DND-41 (cell line): ENCODE results near the gene TMEM186.

Experiments
- ATAC-seq: fragments of 200-7000 bp; cut with Tn5 transposase; 3 replicates; pipeline ENCODE4 v1.9.1; 2021; ENCODE audit warnings: low read depth; ENCODE audit not compliant: insufficient read depth
- DNase-seq: peaks from one replicate; pipeline ENCODE4 v3.0.0-alpha.2; 2020
- H2AFZ ChIP-seq: 2 replicates; pipeline ENCODE4 v1.6.0; 2012; ENCODE audit warnings: low read depth, low read length
- H3K27ac ChIP-seq: 2 replicates; pipeline ENCODE4 v1.5.1; 2012; ENCODE audit warnings: low read length, inconsistent platforms
- H3K27me3 ChIP-seq: fragments of 200-600 bp; sonication (generic); 2 replicates; pipeline ENCODE4 v1.6.0; 2012; ENCODE audit warnings: low read length, mild to moderate bottlenecking, inconsistent platforms; ENCODE audit not compliant: insufficient read depth, poor library complexity
- H3K36me3 ChIP-seq: 2 replicates; pipeline ENCODE4 v1.5.1; 2012; ENCODE audit warnings: low read length, inconsistent platforms; ENCODE audit not compliant: insufficient read depth
- H3K4me1 ChIP-seq: 2 replicates; pipeline ENCODE4 v1.5.1; 2012; ENCODE audit warnings: mild to moderate bottlenecking, low read length; ENCODE audit not compliant: insufficient read depth
- H3K4me2 ChIP-seq: 2 replicates; pipeline ENCODE4 v1.6.0; 2012; ENCODE audit warnings: mild to moderate bottlenecking, moderate library complexity, low read length, inconsistent platforms; ENCODE audit not compliant: insufficient read depth
- H3K4me3 ChIP-seq, 2 experiments: fragments of 200-600 bp in 1 of 2; shearing (Covaris generic) in 1 of 2; 2 replicates each; pipeline ENCODE4 v1.5.1; 2012 to 2016; ENCODE audit warnings: inconsistent platforms in 2 of 2, low read length in 2 of 2, mild to moderate bottlenecking in 2 of 2, low read depth in 1 of 2, moderate library complexity in 1 of 2
- H3K79me2 ChIP-seq: 2 replicates; pipeline ENCODE4 v1.6.0; 2012; ENCODE audit warnings: low read length, inconsistent platforms; ENCODE audit not compliant: insufficient read depth
- H3K9ac ChIP-seq: 2 replicates; pipeline ENCODE4 v1.6.0; 2012; ENCODE audit warnings: low read depth, mild to moderate bottlenecking, inconsistent platforms, low read length, moderate library complexity
- H3K9me3 ChIP-seq: 2 replicates; pipeline ENCODE4 v1.5.1; 2012; ENCODE audit warnings: low read length, moderate library complexity, mild to moderate bottlenecking, inconsistent platforms; ENCODE audit not compliant: insufficient read depth, severe bottlenecking
- H4K20me1 ChIP-seq: 2 replicates; pipeline ENCODE4 v1.6.0; 2012; ENCODE audit warnings: low read length; ENCODE audit not compliant: insufficient read depth
- EZH2 ChIP-seq: IDR thresholded peaks from 3 replicates; pipeline ENCODE4 v1.6.1; 2012; ENCODE audit warnings: borderline replicate concordance, low read depth, mild to moderate bottlenecking, moderate library complexity, low read length, inconsistent platforms; ENCODE audit not compliant: severe bottlenecking
- TF ChIP-seq, protein P1 (sequence below): IDR thresholded peaks from 2 replicates; pipeline ENCODE4 v1.5.1; 2012; ENCODE audit warnings: borderline replicate concordance, low read length, moderate library complexity, mild to moderate bottlenecking; ENCODE audit not compliant: poor library complexity, severe bottlenecking; ENCODE audit errors: extremely low read depth

Gene TMEM186

DNA sequence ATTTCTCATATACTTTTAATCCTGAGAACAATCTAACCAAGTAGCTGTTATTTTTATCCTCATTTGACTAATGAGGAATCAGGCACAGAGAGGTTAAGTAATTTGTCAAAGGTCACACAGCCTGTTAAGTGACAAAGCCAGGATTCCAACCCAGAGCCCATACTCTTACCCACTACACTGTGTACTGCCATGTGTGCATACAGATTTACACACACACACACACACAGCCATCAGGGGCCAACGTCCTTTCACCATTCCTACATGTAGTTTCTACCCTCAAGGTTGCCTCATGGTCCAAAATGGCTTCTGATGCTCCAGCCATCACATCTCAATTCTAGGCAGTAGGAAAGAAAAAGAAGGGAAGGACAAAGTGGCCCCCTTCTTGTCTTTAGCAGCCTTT, 22.1 kb downstream of the TMEM186 start:
- DNase-seq (no peak), ATAC-seq (no peak)
- Histone ChIP-seq H3K27ac (no peak overlapping the region), H3K9ac (no peak overlapping the region), H3K9me3 (no peaks in the 10 kb centered on the region), H3K4me2 (no peak overlapping the region), H3K36me3 (peaks cover 19% of the 10 kb centered on the region), H3K27me3 (no peaks in the 10 kb centered on the region), H3K79me2 (no peaks in the 10 kb centered on the region), H2AFZ (no peak overlapping the region), H4K20me1 (no peaks in the 10 kb centered on the region), H3K4me1 (no peaks in the 10 kb centered on the region), H3K4me3 (no peak overlapping the region)
- TF ChIP-seq, protein P1, sequence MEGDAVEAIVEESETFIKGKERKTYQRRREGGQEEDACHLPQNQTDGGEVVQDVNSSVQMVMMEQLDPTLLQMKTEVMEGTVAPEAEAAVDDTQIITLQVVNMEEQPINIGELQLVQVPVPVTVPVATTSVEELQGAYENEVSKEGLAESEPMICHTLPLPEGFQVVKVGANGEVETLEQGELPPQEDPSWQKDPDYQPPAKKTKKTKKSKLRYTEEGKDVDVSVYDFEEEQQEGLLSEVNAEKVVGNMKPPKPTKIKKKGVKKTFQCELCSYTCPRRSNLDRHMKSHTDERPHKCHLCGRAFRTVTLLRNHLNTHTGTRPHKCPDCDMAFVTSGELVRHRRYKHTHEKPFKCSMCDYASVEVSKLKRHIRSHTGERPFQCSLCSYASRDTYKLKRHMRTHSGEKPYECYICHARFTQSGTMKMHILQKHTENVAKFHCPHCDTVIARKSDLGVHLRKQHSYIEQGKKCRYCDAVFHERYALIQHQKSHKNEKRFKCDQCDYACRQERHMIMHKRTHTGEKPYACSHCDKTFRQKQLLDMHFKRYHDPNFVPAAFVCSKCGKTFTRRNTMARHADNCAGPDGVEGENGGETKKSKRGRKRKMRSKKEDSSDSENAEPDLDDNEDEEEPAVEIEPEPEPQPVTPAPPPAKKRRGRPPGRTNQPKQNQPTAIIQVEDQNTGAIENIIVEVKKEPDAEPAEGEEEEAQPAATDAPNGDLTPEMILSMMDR, result no peak

DNA sequence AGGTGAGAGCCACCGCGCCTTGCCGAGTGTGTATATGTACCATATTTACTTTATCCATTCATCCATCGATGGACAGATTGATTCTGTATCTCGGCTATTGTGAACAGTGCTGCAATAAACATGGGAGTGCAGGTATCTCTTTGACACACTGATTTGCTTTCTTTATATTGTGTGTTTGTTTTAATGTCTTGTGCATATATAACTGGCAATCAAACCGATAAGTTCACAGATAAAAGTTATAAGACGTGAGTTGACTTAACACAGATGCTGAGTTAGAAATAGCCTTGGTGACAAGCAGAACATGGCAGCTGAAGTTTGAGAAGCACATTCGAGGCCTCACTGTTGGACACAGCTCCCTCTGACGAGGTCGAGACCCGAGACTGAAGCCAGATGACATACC, 23.2 kb downstream of the TMEM186 start:
- no peak for ATAC-seq
- no peaks in the 10 kb centered on the region for H3K27me3 ChIP-seq
- no peak overlapping the region for H3K27ac ChIP-seq
- TF ChIP-seq EZH2, result no peak
- TF ChIP-seq, protein P1, result no peak
- H4K20me1 ChIP-seq, result no peaks in the 10 kb centered on the region
- H3K9me3 ChIP-seq, result no peaks in the 10 kb centered on the region
- H3K4me1 ChIP-seq, result no peaks in the 10 kb centered on the region
- no peak overlapping the region for H3K9ac ChIP-seq
- DNase-seq, result no peak
- H3K4me3 ChIP-seq, result no peak overlapping the region
- H3K4me2 ChIP-seq, result no peak overlapping the region
- H2AFZ ChIP-seq, result no peak overlapping the region
- peaks cover 19% of the 10 kb centered on the region for H3K36me3 ChIP-seq
- no peaks in the 10 kb centered on the region for H3K79me2 ChIP-seq

DNA sequence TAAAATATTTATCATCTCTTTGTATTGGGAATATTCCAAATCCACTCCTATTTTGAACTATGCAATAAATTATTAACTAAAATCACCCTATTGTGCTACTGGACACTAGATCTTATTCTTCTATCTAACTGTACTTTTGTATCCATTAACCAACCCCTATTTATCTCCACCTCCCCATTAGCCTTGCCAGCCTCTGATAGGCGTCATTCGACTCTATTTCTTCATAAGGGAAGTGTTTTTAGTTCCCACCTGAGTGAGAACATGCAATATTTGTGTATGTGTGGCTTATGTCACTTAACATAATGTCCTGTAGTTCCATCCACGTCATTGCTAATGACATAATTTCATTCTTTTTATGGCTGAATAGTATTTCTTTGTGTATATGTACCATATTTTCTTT, 23.9 kb downstream of the TMEM186 start:
- no peak for DNase-seq
- Histone ChIP-seq H3K9me3 (no peaks in the 10 kb centered on the region), H3K27ac (no peak overlapping the region), H2AFZ (no peak overlapping the region), H3K4me1 (no peaks in the 10 kb centered on the region), H4K20me1 (no peaks in the 10 kb centered on the region), H3K9ac (no peak overlapping the region), H3K36me3 (peaks cover 25% of the 10 kb centered on the region), H3K27me3 (no peaks in the 10 kb centered on the region), H3K4me3 (no peak overlapping the region), H3K79me2 (no peaks in the 10 kb centered on the region), H3K4me2 (no peak overlapping the region)
- ATAC-seq, result no peak
- TF ChIP-seq, protein P1, result no peak
- TF ChIP-seq EZH2, result no peak

DNA sequence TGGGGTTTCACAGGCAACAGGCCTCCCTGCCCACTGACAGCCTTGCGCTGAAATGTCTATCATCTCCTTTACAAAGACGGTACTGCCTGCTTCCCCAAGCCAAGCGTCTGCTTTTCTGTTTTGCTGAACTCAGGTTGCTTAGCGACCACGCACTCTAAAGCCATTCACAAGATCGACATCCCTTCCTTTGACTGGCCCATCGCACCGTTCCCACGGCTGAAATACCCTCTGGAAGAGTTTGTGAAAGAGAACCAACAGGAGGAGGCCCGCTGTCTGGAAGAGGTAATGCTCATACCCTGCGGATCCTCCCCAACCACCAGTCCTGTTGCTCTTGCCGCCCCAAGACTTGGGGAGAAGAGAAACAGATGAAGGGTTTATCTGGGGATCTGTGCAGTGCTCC, 28.7 kb downstream of the TMEM186 start:
- DNase-seq (no peak), ATAC-seq (no peak)
- no peaks in the 10 kb centered on the region for H3K27me3 ChIP-seq
- no peak overlapping the region for H2AFZ ChIP-seq
- H3K79me2 ChIP-seq, result no peaks in the 10 kb centered on the region
- no peaks in the 10 kb centered on the region for H4K20me1 ChIP-seq
- H3K4me1 ChIP-seq, result no peaks in the 10 kb centered on the region
- H3K9ac ChIP-seq, result no peak overlapping the region
- H3K4me3 ChIP-seq, result no peak overlapping the region
- no peak overlapping the region for H3K4me2 ChIP-seq
- no peak overlapping the region for H3K27ac ChIP-seq
- H3K9me3 ChIP-seq, result no peaks in the 10 kb centered on the region
- TF ChIP-seq, protein P1, result no peak
- no peak for TF ChIP-seq EZH2
- H3K36me3 ChIP-seq, result peaks cover 19% of the 10 kb centered on the region; the same call in 1 of the 2 replicates
